Mesendoderm (in vitro differentiated cells): ENCODE measurements around the gene SCP2D1.

Experiments used
- DNase-seq: peaks from one replicate; pipeline ENCODE4 v3.0.0; 2013
- H2AK5ac ChIP-seq: 2 replicates; pipeline ENCODE4 v1.6.1; 2013; ENCODE audit warnings: low read length, inconsistent platforms
- H2BK120ac ChIP-seq: 2 replicates; pipeline ENCODE4 v1.6.1; 2013; ENCODE audit warnings: low read depth, mild to moderate bottlenecking, low read length, moderate library complexity, mixed read lengths
- H2BK15ac ChIP-seq: replicated peaks from 2 replicates; pipeline ENCODE4 v1.6.1; 2013; ENCODE audit warnings: low read depth, mild to moderate bottlenecking, moderate library complexity
- H2BK5ac ChIP-seq: 2 replicates; pipeline ENCODE4 v1.6.1; 2013; ENCODE audit warnings: low read length, inconsistent platforms
- H3K18ac ChIP-seq: 2 replicates; pipeline ENCODE4 v1.6.1; 2013; ENCODE audit warnings: mild to moderate bottlenecking, low read length, mixed read lengths
- H3K23ac ChIP-seq: one replicate; pipeline ENCODE4 v1.6.1; 2013; ENCODE audit warnings: low read length
- H3K27ac ChIP-seq: 2 replicates; pipeline ENCODE4 v1.5.1; 2013; ENCODE audit warnings: low read depth, mild to moderate bottlenecking, inconsistent platforms, low read length, moderate library complexity
- H3K27me3 ChIP-seq: 2 replicates; pipeline ENCODE4 v1.6.1; 2013; ENCODE audit warnings: low read length, control low read depth, mild to moderate bottlenecking, inconsistent platforms; ENCODE audit not compliant: insufficient read depth, poor library complexity
- H3K36me3 ChIP-seq: 2 replicates; pipeline ENCODE4 v1.6.1; 2013; ENCODE audit warnings: low read length, inconsistent platforms; ENCODE audit not compliant: control insufficient read depth, insufficient read depth
- H3K4ac ChIP-seq: one replicate; pipeline ENCODE4 v1.6.1; 2013; ENCODE audit warnings: low read depth, mild to moderate bottlenecking, low read length, moderate library complexity
- H3K4me1 ChIP-seq: 2 replicates; pipeline ENCODE4 v1.6.1; 2013; ENCODE audit warnings: low read depth, low read length, inconsistent platforms; ENCODE audit not compliant: control insufficient read depth
- H3K4me2 ChIP-seq: 2 replicates; pipeline ENCODE4 v1.6.1; 2013; ENCODE audit warnings: low read length
- H3K4me3 ChIP-seq: 2 replicates; pipeline ENCODE4 v1.5.1; 2013; ENCODE audit warnings: mild to moderate bottlenecking, low read length
- H3K56ac ChIP-seq: one replicate; pipeline ENCODE4 v1.6.1; 2013; ENCODE audit warnings: low read length
- H3K79me1 ChIP-seq: 2 replicates; pipeline ENCODE4 v1.6.1; 2013; ENCODE audit warnings: low read length, inconsistent platforms
- H3K79me2 ChIP-seq: 2 replicates; pipeline ENCODE4 v1.6.1; 2013; ENCODE audit warnings: mild to moderate bottlenecking, low read length; ENCODE audit not compliant: control insufficient read depth, insufficient read depth
- H3K9ac ChIP-seq: 2 replicates; pipeline ENCODE4 v1.6.1; 2013; ENCODE audit warnings: low read length, inconsistent platforms
- H4K5ac ChIP-seq: one replicate; pipeline ENCODE4 v1.6.1; 2013; ENCODE audit warnings: low read length
- H4K8ac ChIP-seq: one replicate; pipeline ENCODE4 v1.6.1; 2013; ENCODE audit warnings: low read depth, mild to moderate bottlenecking, control low read depth, low read length, moderate library complexity
- WGBS: extraction: QIAGEN DNeasy Blood & Tissue Kit; methylation state at CpG from one replicate; pipeline ENCODE4 v1.1.7; 2013; ENCODE audit warnings: low lambda C conversion rate, missing lambda C conversion rate; ENCODE audit not compliant: insufficient coverage; ENCODE audit errors: extremely low coverage; 5-methylcytosine and 5-hydroxymethylcytosine counted together

SCP2D1 gene

DNA sequence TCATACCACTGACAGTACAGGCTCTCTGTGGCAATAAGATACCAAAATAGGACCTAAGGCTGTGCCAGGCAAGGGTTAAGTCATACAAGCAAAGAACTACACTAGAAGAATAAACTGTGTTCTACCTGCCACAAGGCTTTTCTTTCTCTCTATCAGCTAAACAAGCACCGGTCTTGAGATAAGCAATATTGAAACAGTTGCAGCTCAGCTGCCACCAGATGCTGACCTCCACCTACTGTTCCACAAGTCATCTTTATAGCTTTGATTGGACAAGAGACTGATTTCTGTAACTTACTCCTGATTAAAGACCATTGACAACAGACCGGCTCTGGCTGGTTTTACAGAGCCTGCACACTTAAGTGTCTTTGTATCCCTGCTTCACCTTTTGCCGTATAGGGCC lies 24.1 kb downstream of the SCP2D1 start:
- Histone ChIP-seq H3K4me2 (no peak overlapping the region), H3K4me1 (no peaks in the 10 kb centered on the region), H4K5ac (no peak overlapping the region), H2AK5ac (no peak overlapping the region), H2BK120ac (no peak overlapping the region), H3K56ac (no peak overlapping the region), H2BK5ac (no peak overlapping the region), H4K8ac (no peak overlapping the region), H3K4me3 (no peak overlapping the region), H3K4ac (no peak overlapping the region), H3K36me3 (no peaks in the 10 kb centered on the region), H3K18ac (no peak overlapping the region), H3K79me2 (no peaks in the 10 kb centered on the region), H3K9ac (no peak overlapping the region), H2BK15ac (no peak overlapping the region), H3K23ac (no peak overlapping the region), H3K27ac (no peak overlapping the region), H3K27me3 (no peaks in the 10 kb centered on the region), H3K79me1 (no peaks in the 10 kb centered on the region)
- DNase-seq: no peak
- no CpG with 5 or more reads among the region's 3 CpGs for WGBS

DNA sequence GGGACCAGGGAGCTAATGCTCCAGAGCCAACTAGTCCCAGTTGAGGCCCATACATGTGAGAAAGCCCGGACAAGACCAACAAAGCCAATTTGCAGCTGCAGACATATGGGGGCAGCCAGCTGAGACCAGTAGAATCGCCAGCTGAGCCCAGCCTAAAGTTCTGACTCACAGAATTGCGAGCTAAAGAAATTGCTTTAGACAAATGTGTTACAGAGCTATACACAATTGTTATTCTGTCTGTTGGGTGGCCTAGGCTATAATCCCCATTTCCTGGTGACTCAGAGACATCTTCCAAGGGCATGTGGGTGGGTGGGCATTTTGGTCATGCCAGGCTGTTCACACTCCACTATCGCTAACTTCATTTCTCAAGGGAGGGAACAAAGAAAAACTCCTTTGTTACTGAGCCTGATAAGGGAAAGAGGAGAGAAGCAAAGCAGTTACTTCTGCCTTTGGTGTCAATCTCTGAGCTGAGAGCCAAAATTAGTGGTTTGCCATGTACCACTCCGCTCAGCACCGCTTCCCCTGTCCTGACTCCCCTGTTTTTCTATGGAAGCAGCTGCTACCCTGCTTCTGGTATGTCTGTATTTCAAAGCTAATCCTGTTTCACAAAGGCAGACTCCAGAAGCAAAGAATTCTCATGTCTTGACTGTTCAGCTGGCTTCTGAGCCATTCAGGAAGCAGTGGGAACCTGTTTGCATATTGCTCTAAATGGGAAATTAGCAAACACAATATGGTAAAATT lies 26.1 kb downstream of the SCP2D1 start:
- no peak overlapping the region for H3K4ac ChIP-seq
- no peak overlapping the region for H3K4me3 ChIP-seq
- no peaks in the 10 kb centered on the region for H3K79me1 ChIP-seq
- no peaks in the 10 kb centered on the region for H3K36me3 ChIP-seq
- H3K56ac ChIP-seq: no peak overlapping the region
- H4K8ac ChIP-seq: no peak overlapping the region
- no peak overlapping the region for H3K4me2 ChIP-seq
- H2BK15ac ChIP-seq: no peak overlapping the region
- H3K18ac ChIP-seq: no peak overlapping the region
- H2BK5ac ChIP-seq: no peak overlapping the region
- no peaks in the 10 kb centered on the region for H3K79me2 ChIP-seq
- no peak overlapping the region for H3K9ac ChIP-seq
- H3K23ac ChIP-seq: no peak overlapping the region
- H4K5ac ChIP-seq: no peak overlapping the region
- H3K27me3 ChIP-seq: no peaks in the 10 kb centered on the region
- no peak overlapping the region for H2BK120ac ChIP-seq
- H3K4me1 ChIP-seq: no peaks in the 10 kb centered on the region
- DNase-seq: no peak
- WGBS: no CpG with 5 or more reads among the region's 6 CpGs
- H3K27ac ChIP-seq: no peak overlapping the region
- no peak overlapping the region for H2AK5ac ChIP-seq

DNA sequence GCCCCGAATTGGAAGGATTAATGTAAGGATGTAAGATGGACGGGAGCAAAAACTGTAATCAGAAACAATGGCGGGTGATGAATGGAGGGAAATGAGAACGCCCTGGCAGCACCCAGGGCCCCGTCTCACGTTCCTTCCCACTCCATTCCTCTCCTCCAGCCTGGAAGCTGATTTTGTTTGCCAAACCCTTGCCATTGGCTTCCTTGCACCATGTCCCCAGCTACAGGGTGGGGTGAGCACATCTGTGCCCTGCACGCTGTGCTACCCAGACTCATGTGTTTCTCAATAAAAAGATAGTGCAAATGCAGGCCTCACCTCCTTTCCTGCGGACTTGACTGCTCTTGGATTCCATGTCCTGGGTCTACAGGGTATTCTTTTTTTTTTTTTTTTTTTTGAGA lies 26.7 kb downstream of the SCP2D1 start:
- no peak overlapping the region for H3K4me2 ChIP-seq
- H3K27me3 ChIP-seq: no peaks in the 10 kb centered on the region
- no peaks in the 10 kb centered on the region for H3K4me1 ChIP-seq
- no peak overlapping the region for H4K5ac ChIP-seq
- H3K9ac ChIP-seq: no peak overlapping the region
- no peak overlapping the region for H2AK5ac ChIP-seq
- no peak for DNase-seq
- no peak overlapping the region for H3K56ac ChIP-seq
- no peak overlapping the region for H2BK15ac ChIP-seq
- no peak overlapping the region for H3K4me3 ChIP-seq
- H3K79me2 ChIP-seq: no peaks in the 10 kb centered on the region
- H3K36me3 ChIP-seq: no peaks in the 10 kb centered on the region
- H3K4ac ChIP-seq: no peak overlapping the region
- no peak overlapping the region for H4K8ac ChIP-seq
- WGBS: no CpG with 5 or more reads among the region's 8 CpGs
- H3K18ac ChIP-seq: no peak overlapping the region
- no peak overlapping the region for H3K27ac ChIP-seq
- no peak overlapping the region for H3K23ac ChIP-seq
- no peak overlapping the region for H2BK5ac ChIP-seq
- no peak overlapping the region for H2BK120ac ChIP-seq
- no peaks in the 10 kb centered on the region for H3K79me1 ChIP-seq

DNA sequence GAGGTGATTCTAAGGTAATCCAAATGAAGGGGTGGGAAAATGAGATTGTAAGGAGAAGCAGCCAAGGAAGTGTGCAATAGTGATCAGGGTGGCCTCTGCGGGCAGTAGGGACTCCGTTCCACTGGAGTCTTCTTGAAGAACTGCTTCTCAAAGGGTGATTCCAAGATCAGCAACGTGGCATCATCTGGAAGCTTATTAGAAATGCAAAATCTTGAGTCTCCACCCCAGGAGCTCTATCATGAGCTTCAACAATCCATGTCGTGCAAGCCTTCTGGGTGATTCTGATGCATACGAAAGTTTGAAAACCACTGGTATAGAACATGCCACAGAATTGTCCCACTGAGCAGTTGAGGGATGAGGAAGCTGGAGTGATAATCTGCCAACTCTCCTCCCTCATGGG lies 31.4 kb downstream of the SCP2D1 start:
- DNase-seq: no peak
- no peaks in the 10 kb centered on the region for H3K79me2 ChIP-seq
- H3K4me3 ChIP-seq: no peak overlapping the region
- no peak overlapping the region for H3K27ac ChIP-seq
- no peak overlapping the region for H3K4ac ChIP-seq
- H2BK15ac ChIP-seq: no peak overlapping the region
- H4K5ac ChIP-seq: no peak overlapping the region
- no peaks in the 10 kb centered on the region for H3K4me1 ChIP-seq
- H3K79me1 ChIP-seq: no peaks in the 10 kb centered on the region
- WGBS: no CpG with 5 or more reads among the region's 5 CpGs
- H2BK5ac ChIP-seq: no peak overlapping the region
- H3K4me2 ChIP-seq: no peak overlapping the region
- H3K18ac ChIP-seq: no peak overlapping the region
- no peak overlapping the region for H3K56ac ChIP-seq
- no peak overlapping the region for H3K9ac ChIP-seq
- no peak overlapping the region for H4K8ac ChIP-seq
- no peak overlapping the region for H2AK5ac ChIP-seq
- H2BK120ac ChIP-seq: no peak overlapping the region
- H3K27me3 ChIP-seq: no peaks in the 10 kb centered on the region
- no peaks in the 10 kb centered on the region for H3K36me3 ChIP-seq
- H3K23ac ChIP-seq: no peak overlapping the region

DNA sequence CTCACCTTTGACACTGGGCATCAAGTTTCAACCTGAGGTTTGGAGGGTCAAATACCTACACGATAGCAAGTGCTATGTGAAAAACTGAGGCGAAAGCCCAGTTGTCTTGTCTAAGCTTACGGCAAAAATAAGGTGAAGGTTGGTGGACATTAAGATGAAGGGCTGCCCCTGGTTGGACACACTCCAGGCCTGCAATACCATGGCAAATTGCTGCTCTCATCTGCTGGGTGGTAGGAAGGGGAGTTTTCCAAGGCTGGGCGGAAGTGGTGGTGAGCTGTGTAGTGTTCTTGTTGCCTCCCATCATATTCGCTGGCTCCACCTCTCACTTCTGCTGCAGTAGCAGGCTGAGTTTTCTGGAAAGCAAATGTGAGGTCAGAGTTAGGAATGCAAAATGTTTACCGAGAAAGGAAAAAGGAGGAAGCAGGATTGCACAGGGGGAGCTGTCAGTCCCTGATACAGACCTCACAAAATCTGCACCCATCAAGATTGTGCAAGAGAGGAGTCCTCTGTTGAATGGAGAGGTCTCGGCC lies 33.7 kb downstream of the SCP2D1 start:
- no peaks in the 10 kb centered on the region for H3K79me1 ChIP-seq
- no CpG with 5 or more reads among the region's 7 CpGs for WGBS
- no peak overlapping the region for H3K18ac ChIP-seq
- H3K4ac ChIP-seq: no peak overlapping the region
- no peak overlapping the region for H2BK15ac ChIP-seq
- no peak for DNase-seq
- no peak overlapping the region for H2AK5ac ChIP-seq
- H3K4me1 ChIP-seq: no peaks in the 10 kb centered on the region
- H3K79me2 ChIP-seq: no peaks in the 10 kb centered on the region
- H3K36me3 ChIP-seq: no peaks in the 10 kb centered on the region
- H3K27ac ChIP-seq: no peak overlapping the region
- H4K8ac ChIP-seq: no peak overlapping the region
- no peak overlapping the region for H2BK120ac ChIP-seq
- H3K23ac ChIP-seq: no peak overlapping the region
- no peaks in the 10 kb centered on the region for H3K27me3 ChIP-seq
- H3K9ac ChIP-seq: no peak overlapping the region
- no peak overlapping the region for H3K56ac ChIP-seq
- no peak overlapping the region for H3K4me3 ChIP-seq
- H4K5ac ChIP-seq: no peak overlapping the region
- no peak overlapping the region for H2BK5ac ChIP-seq
- no peak overlapping the region for H3K4me2 ChIP-seq

DNA sequence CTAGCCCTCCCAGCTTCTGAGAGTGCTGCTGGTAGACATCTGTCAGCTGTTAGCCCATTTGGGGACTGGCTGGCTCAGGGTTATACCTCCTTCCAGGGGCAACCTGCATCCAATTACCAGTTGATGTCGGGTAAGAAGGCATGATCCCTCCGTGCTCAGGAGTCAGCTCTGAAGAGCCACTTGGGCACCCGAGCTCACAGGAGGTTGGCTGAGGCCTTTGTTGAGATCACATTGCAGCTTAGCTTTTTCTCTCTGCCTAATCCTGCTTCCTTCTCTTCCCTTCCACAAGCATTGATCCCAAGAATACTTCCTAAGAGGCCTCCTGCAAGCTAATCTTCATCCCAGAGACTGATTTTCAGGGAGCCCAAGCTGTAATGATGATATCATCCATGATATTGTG lies 35.5 kb downstream of the SCP2D1 start:
- no peaks in the 10 kb centered on the region for H3K4me1 ChIP-seq
- no peaks in the 10 kb centered on the region for H3K79me1 ChIP-seq
- H3K23ac ChIP-seq: no peak overlapping the region
- no peak overlapping the region for H2BK15ac ChIP-seq
- H3K18ac ChIP-seq: no peak overlapping the region
- H3K4me2 ChIP-seq: no peak overlapping the region
- no peak overlapping the region for H3K4me3 ChIP-seq
- H2AK5ac ChIP-seq: no peak overlapping the region
- no peak for DNase-seq
- H2BK5ac ChIP-seq: no peak overlapping the region
- no peak overlapping the region for H2BK120ac ChIP-seq
- H4K5ac ChIP-seq: no peak overlapping the region
- H3K36me3 ChIP-seq: no peaks in the 10 kb centered on the region
- H3K79me2 ChIP-seq: no peaks in the 10 kb centered on the region
- no peak overlapping the region for H3K56ac ChIP-seq
- no peaks in the 10 kb centered on the region for H3K27me3 ChIP-seq
- H3K4ac ChIP-seq: no peak overlapping the region
- no peak overlapping the region for H4K8ac ChIP-seq
- H3K9ac ChIP-seq: no peak overlapping the region
- WGBS: no CpG with 5 or more reads among the region's 3 CpGs
- no peak overlapping the region for H3K27ac ChIP-seq
